Smooth muscle cell (in vitro differentiated cells): ENCODE measurements around the gene SAT1. TPM values are rescaled to one million over a fixed set of nuclear protein-coding genes. Genes with fewer than 3 reads are reported as not detected.

Experiments used
- DNase-seq: peaks from one replicate; lab custom pipeline; 2025; ENCODE audit not compliant: unreplicated experiment; lab: John Stamatoyannopoulos, UW
- H2AFZ ChIP-seq: fragments of 200-600 bp; sonication (generic); 2 replicates; pipeline ENCODE4 v1.6.0; 2016; ENCODE audit warnings: antibody characterized with exemption, low read depth, mild to moderate bottlenecking
- H3F3A ChIP-seq: fragments of 200-600 bp; sonication (generic); 2 replicates; pipeline ENCODE4 v1.6.0; 2017; ENCODE audit warnings: antibody characterized with exemption, low read depth
- H3K27ac ChIP-seq: fragments of 200-600 bp; sonication (generic); 2 replicates; pipeline ENCODE4 v1.5.1; 2016; ENCODE audit warnings: low read depth, mild to moderate bottlenecking
- H3K27me3 ChIP-seq: fragments of 200-600 bp; sonication (generic); 2 replicates; pipeline ENCODE4 v1.6.1; 2016; ENCODE audit warnings: low read depth, mild to moderate bottlenecking
- H3K36me3 ChIP-seq: fragments of 200-600 bp; sonication (generic); 2 replicates; pipeline ENCODE4 v1.5.1; 2016; ENCODE audit warnings: low read depth
- H3K4me1 ChIP-seq: fragments of 200-600 bp; sonication (generic); 2 replicates; pipeline ENCODE4 v1.5.1; 2016; ENCODE audit warnings: low read depth
- H3K4me2 ChIP-seq: fragments of 200-600 bp; sonication (generic); 2 replicates; pipeline ENCODE4 v1.6.0; 2016; ENCODE audit warnings: mild to moderate bottlenecking
- H3K4me3 ChIP-seq: fragments of 200-600 bp; sonication (generic); 2 replicates; pipeline ENCODE4 v1.5.1; 2016; ENCODE audit warnings: mild to moderate bottlenecking
- H3K79me2 ChIP-seq: fragments of 200-600 bp; sonication (generic); 2 replicates; pipeline ENCODE4 v1.6.0; 2016; ENCODE audit warnings: low read depth, mild to moderate bottlenecking
- H3K9ac ChIP-seq: fragments of 200-600 bp; sonication (generic); 2 replicates; pipeline ENCODE4 v1.6.0; 2016; ENCODE audit warnings: low read depth
- H3K9me3 ChIP-seq: fragments of 200-600 bp; sonication (generic); replicated peaks from 2 replicates; pipeline ENCODE4 v1.5.1; 2016; ENCODE audit warnings: low read depth
- H4K20me1 ChIP-seq: fragments of 200-600 bp; sonication (generic); 2 replicates; pipeline ENCODE4 v1.6.0; 2016; ENCODE audit warnings: low read depth
- CTCF ChIP-seq: fragments of 200-600 bp; sonication (generic); IDR thresholded peaks from 2 replicates; pipeline ENCODE4 v1.5.1; 2017; ENCODE audit warnings: borderline replicate concordance, mild to moderate bottlenecking, antibody characterized with exemption; ENCODE audit not compliant: insufficient read depth, poor library complexity, severe bottlenecking
- WGBS: methylation state at CpG from one replicate; pipeline ENCODE4 v1.1.7; 2016; ENCODE audit warnings: low lambda C conversion rate; 5-methylcytosine and 5-hydroxymethylcytosine counted together
- polyA plus RNA-seq: library from polyadenylated mRNA; unstranded; fragments of >200 nt; fragmentation: Nextera tagmentation; extraction: Ambion mirVana; gene quantifications from 2 replicates; pipeline ENCODE4 v1.2.1, GENCODE V29; 2016
- total RNA-seq: library from RNA; depleted of rRNA; stranded (reverse); fragments of >200 nt; gene quantifications from 2 replicates; pipeline ENCODE4 v1.2.3, GENCODE V29; 2014

Gene SAT1
- total and polyA plus RNA-seq, 2 experiments from 2014 or later = 399 to 777 TPM

GRCh38 chrX:23795221-23795620 is 12.2 kb downstream of the SAT1 start:
- Histone ChIP-seq H3K27me3 (no peaks in the 10 kb centered on the region), H3K79me2 (no peaks in the 10 kb centered on the region), H2AFZ (no peak overlapping the region), H3F3A (no peaks in the 10 kb centered on the region), H3K27ac (no peak overlapping the region), H3K9me3 (no peaks in the 10 kb centered on the region), H3K36me3 (no peaks in the 10 kb centered on the region), H4K20me1 (no peaks in the 10 kb centered on the region), H3K4me1 (peaks cover 22% of the 10 kb centered on the region), H3K4me3 (no peak overlapping the region), H3K9ac (no peak overlapping the region), H3K4me2 (no peak overlapping the region)
- no peak for DNase-seq
- 83% methylated on average over 8 of the region's 8 CpGs for WGBS
- TF ChIP-seq CTCF = no peak

- Histone ChIP-seq H3K27ac (peak overlapping the region; percentile 61), H3K4me1 (peaks cover 20% of the 10 kb centered on the region), H3K4me2 (no peak overlapping the region), H3K27me3 (no peaks in the 10 kb centered on the region), H3K9ac (no peak overlapping the region), H3K4me3 (no peak overlapping the region), H3K79me2 (no peaks in the 10 kb centered on the region), H3K36me3 (no peaks in the 10 kb centered on the region), H4K20me1 (no peaks in the 10 kb centered on the region), H3K9me3 (no peaks in the 10 kb centered on the region), H3F3A (no peaks in the 10 kb centered on the region), H2AFZ (no peak overlapping the region)
- no peak for DNase-seq
- TF ChIP-seq CTCF = no peak
- 82% methylated on average over 12 of the region's 12 CpGs for WGBS
These were observed 14.6 kb downstream of the SAT1 start for GRCh38 chrX:23797371-23798128.

- no peak for DNase-seq
- Histone ChIP-seq H3K36me3 (no peaks in the 10 kb centered on the region), H3K9me3 (no peaks in the 10 kb centered on the region), H3K4me1 (peaks cover 23% of the 10 kb centered on the region), H3K27ac (peak overlapping the region; percentile 43), H3F3A (peaks cover 7% of the 10 kb centered on the region), H3K4me2 (peak overlapping the region; percentile 8), H2AFZ (peak overlapping the region; percentile 78), H3K4me3 (no peak overlapping the region), H4K20me1 (no peaks in the 10 kb centered on the region), H3K79me2 (no peaks in the 10 kb centered on the region), H3K27me3 (no peaks in the 10 kb centered on the region), H3K9ac (no peak overlapping the region)
- 65% methylated on average over 6 of the region's 6 CpGs for WGBS
- TF ChIP-seq CTCF = no peak
These were observed 16.6 kb downstream of the SAT1 start for GRCh38 chrX:23799469-23800065.
